ENCODE measurements around the gene CSF3R. TPM values are rescaled to one million over a fixed set of nuclear protein-coding genes. Genes with fewer than 3 reads are reported as not detected.

Gene CSF3R
- not detected for polyA plus RNA-seq (2013, experiment 1 of 2)
- polyA plus RNA-seq (2013, experiment 2 of 2): not detected

- H3K27me3 ChIP-seq (ENCODE audit: insufficient read depth, low read length): no peaks in the 10 kb centered on the region
- H3K36me3 ChIP-seq (ENCODE audit: insufficient read depth, low read length): no peaks in the 10 kb centered on the region
- no peak within 1 kb of the TSS for H3K27ac ChIP-seq (ENCODE audit: low read depth, low read length)
- no peaks in the 10 kb centered on the region for H3K9me3 ChIP-seq (ENCODE audit: insufficient read depth, low read depth, low read length)
- H3K9ac ChIP-seq (ENCODE audit: low read depth, low read length): no peak within 1 kb of the TSS
- H3K4me1 ChIP-seq (ENCODE audit: insufficient read depth, low read length): no peaks in the 10 kb centered on the region
- no peak within 1 kb of the TSS for H3K4me3 ChIP-seq (ENCODE audit: low read length)
- WGBS: 70% methylated on average over 13 of the region's 13 CpGs
These were observed at the start of gene CSF3R for GRCh38 chr1:36482724-36483388. CSF3R (minus strand) TSS chr1:36482913; CDS start chr1:36479496, 3,417 bp downstream.

GRCh38 chr1:36531833-36532232, 49.1 kb upstream of the CSF3R start:
- Histone ChIP-seq H3K27ac (ENCODE audit: low read depth, low read length) (no peak overlapping the region), H3K9me3 (ENCODE audit: insufficient read depth, low read depth, low read length) (no peaks in the 10 kb centered on the region; the same call in 1 of the 2 replicates), H3K36me3 (ENCODE audit: insufficient read depth, low read length) (no peaks in the 10 kb centered on the region), H3K9ac (ENCODE audit: low read depth, low read length) (no peak overlapping the region), H3K27me3 (ENCODE audit: insufficient read depth, low read length) (no peaks in the 10 kb centered on the region), H3K4me1 (ENCODE audit: insufficient read depth, low read length) (no peaks in the 10 kb centered on the region), H3K4me3 (ENCODE audit: low read length) (no peak overlapping the region)
- WGBS: 91% methylated on average over 3 of the region's 3 CpGs

GRCh38 chr1:36530791-36531190, 48.1 kb upstream of the CSF3R start:
- H3K4me1 ChIP-seq (ENCODE audit: insufficient read depth, low read length): no peaks in the 10 kb centered on the region

GRCh38 chr1:36530261-36530660, 47.5 kb upstream of the CSF3R start:
- H3K9ac ChIP-seq (ENCODE audit: low read depth, low read length): no peak overlapping the region
- no peaks in the 10 kb centered on the region for H3K27me3 ChIP-seq (ENCODE audit: insufficient read depth, low read length)
- no peaks in the 10 kb centered on the region; the same call in 1 of the 2 replicates for H3K9me3 ChIP-seq (ENCODE audit: insufficient read depth, low read depth, low read length)
- no peak overlapping the region for H3K27ac ChIP-seq (ENCODE audit: low read depth, low read length)
- H3K36me3 ChIP-seq (ENCODE audit: insufficient read depth, low read length): no peaks in the 10 kb centered on the region
- no peak overlapping the region for H3K4me3 ChIP-seq (ENCODE audit: low read length)
- no peaks in the 10 kb centered on the region for H3K4me1 ChIP-seq (ENCODE audit: insufficient read depth, low read length)
- WGBS: 79% methylated on average over 7 of the region's 7 CpGs

More at GRCh38 chr1:36530791-36531190, 48.1 kb upstream of the CSF3R start:
- Histone ChIP-seq H3K9ac (ENCODE audit: low read depth, low read length) (no peak overlapping the region), H3K4me3 (ENCODE audit: low read length) (no peak overlapping the region), H3K9me3 (ENCODE audit: insufficient read depth, low read depth, low read length) (no peaks in the 10 kb centered on the region; the same call in 1 of the 2 replicates), H3K27ac (ENCODE audit: low read depth, low read length) (no peak overlapping the region), H3K27me3 (ENCODE audit: insufficient read depth, low read length) (no peaks in the 10 kb centered on the region), H3K36me3 (ENCODE audit: insufficient read depth, low read length) (no peaks in the 10 kb centered on the region)
- 90% methylated on average over 6 of the region's 6 CpGs for WGBS

GRCh38 chr1:36529769-36530260, 47.1 kb upstream of the CSF3R start:
- Histone ChIP-seq H3K36me3 (ENCODE audit: insufficient read depth, low read length) (no peaks in the 10 kb centered on the region), H3K4me3 (ENCODE audit: low read length) (no peak overlapping the region), H3K4me1 (ENCODE audit: insufficient read depth, low read length) (no peaks in the 10 kb centered on the region), H3K27me3 (ENCODE audit: insufficient read depth, low read length) (no peaks in the 10 kb centered on the region), H3K9me3 (ENCODE audit: insufficient read depth, low read depth, low read length) (no peaks in the 10 kb centered on the region; the same call in 1 of the 2 replicates), H3K27ac (ENCODE audit: low read depth, low read length) (no peak overlapping the region), H3K9ac (ENCODE audit: low read depth, low read length) (no peak overlapping the region)
- 88% methylated on average over 3 of the region's 3 CpGs for WGBS

- 88% methylated on average over 7 of the region's 7 CpGs for WGBS
These were observed 45.9 kb upstream of the CSF3R start for GRCh38 chr1:36528361-36529349.

GRCh38 chr1:36525166-36525565, 42.5 kb upstream of the CSF3R start:
- 92% methylated on average over 10 of the region's 10 CpGs for WGBS
- Histone ChIP-seq H3K27me3 (ENCODE audit: insufficient read depth, low read length) (no peaks in the 10 kb centered on the region), H3K9me3 (ENCODE audit: insufficient read depth, low read depth, low read length) (no peaks in the 10 kb centered on the region), H3K4me1 (ENCODE audit: insufficient read depth, low read length) (peaks cover 7% of the 10 kb centered on the region; the same call in 1 of the 2 replicates), H3K4me3 (ENCODE audit: low read length) (no peak overlapping the region), H3K36me3 (ENCODE audit: insufficient read depth, low read length) (no peaks in the 10 kb centered on the region), H3K9ac (ENCODE audit: low read depth, low read length) (no peak overlapping the region), H3K27ac (ENCODE audit: low read depth, low read length) (no peak overlapping the region)

More at GRCh38 chr1:36528361-36529349, 45.9 kb upstream of the CSF3R start:
- Histone ChIP-seq H3K27me3 (ENCODE audit: insufficient read depth, low read length) (no peaks in the 10 kb centered on the region), H3K4me3 (ENCODE audit: low read length) (no peak overlapping the region), H3K36me3 (ENCODE audit: insufficient read depth, low read length) (no peaks in the 10 kb centered on the region), H3K4me1 (ENCODE audit: insufficient read depth, low read length) (0 out of 2 replicates have a peak, but pooled peaks cover under 1% of the 10 kb centered on the region), H3K9ac (ENCODE audit: low read depth, low read length) (no peak overlapping the region), H3K9me3 (ENCODE audit: insufficient read depth, low read depth, low read length) (no peaks in the 10 kb centered on the region; the same call in 1 of the 2 replicates), H3K27ac (ENCODE audit: low read depth, low read length) (no peak overlapping the region)

GRCh38 chr1:36524359-36525062, 41.8 kb upstream of the CSF3R start:
- 92% methylated on average over 16 of the region's 16 CpGs for WGBS
- Histone ChIP-seq H3K4me3 (ENCODE audit: low read length) (no peak overlapping the region), H3K27me3 (ENCODE audit: insufficient read depth, low read length) (no peaks in the 10 kb centered on the region), H3K4me1 (ENCODE audit: insufficient read depth, low read length) (peaks cover 7% of the 10 kb centered on the region; the same call in 1 of the 2 replicates), H3K9me3 (ENCODE audit: insufficient read depth, low read depth, low read length) (no peaks in the 10 kb centered on the region), H3K27ac (ENCODE audit: low read depth, low read length) (no peak overlapping the region), H3K9ac (ENCODE audit: low read depth, low read length) (no peak overlapping the region), H3K36me3 (ENCODE audit: insufficient read depth, low read length) (no peaks in the 10 kb centered on the region)

- Histone ChIP-seq H3K27me3 (ENCODE audit: insufficient read depth, low read length) (no peaks in the 10 kb centered on the region), H3K4me1 (ENCODE audit: insufficient read depth, low read length) (peaks cover 7% of the 10 kb centered on the region; the same call in 1 of the 2 replicates), H3K27ac (ENCODE audit: low read depth, low read length) (no peak overlapping the region), H3K9me3 (ENCODE audit: insufficient read depth, low read depth, low read length) (no peaks in the 10 kb centered on the region), H3K4me3 (ENCODE audit: low read length) (no peak overlapping the region), H3K36me3 (ENCODE audit: insufficient read depth, low read length) (no peaks in the 10 kb centered on the region), H3K9ac (ENCODE audit: low read depth, low read length) (no peak overlapping the region)
- WGBS: 62% methylated on average over 14 of the region's 16 CpGs
These were observed 41.1 kb upstream of the CSF3R start for GRCh38 chr1:36523850-36524249.

- Histone ChIP-seq H3K4me3 (ENCODE audit: low read length) (no peak overlapping the region), H3K9ac (ENCODE audit: low read depth, low read length) (no peak overlapping the region), H3K9me3 (ENCODE audit: insufficient read depth, low read depth, low read length) (no peaks in the 10 kb centered on the region), H3K4me1 (ENCODE audit: insufficient read depth, low read length) (peaks cover 7% of the 10 kb centered on the region; the same call in 1 of the 2 replicates), H3K36me3 (ENCODE audit: insufficient read depth, low read length) (no peaks in the 10 kb centered on the region), H3K27ac (ENCODE audit: low read depth, low read length) (no peak overlapping the region), H3K27me3 (ENCODE audit: insufficient read depth, low read length) (no peaks in the 10 kb centered on the region)
- 92% methylated on average over 4 of the region's 4 CpGs for WGBS
These were observed 40.5 kb upstream of the CSF3R start for GRCh38 chr1:36523230-36523495.
